CD4-positive, alpha-beta T cell treated with Interleukin-4 for 4 hours (primary cell): ENCODE data around the gene PCDH9.
"Not testable (repeated sequence)": the region's sequence is repeated elsewhere in the genome, so short reads cannot be mapped to it uniquely, and the experiment has no call there.

Source experiments
- DNase-seq: peaks from one replicate; pipeline ENCODE4 v3.0.0-alpha.2; 2020

Gene PCDH9

DNA sequence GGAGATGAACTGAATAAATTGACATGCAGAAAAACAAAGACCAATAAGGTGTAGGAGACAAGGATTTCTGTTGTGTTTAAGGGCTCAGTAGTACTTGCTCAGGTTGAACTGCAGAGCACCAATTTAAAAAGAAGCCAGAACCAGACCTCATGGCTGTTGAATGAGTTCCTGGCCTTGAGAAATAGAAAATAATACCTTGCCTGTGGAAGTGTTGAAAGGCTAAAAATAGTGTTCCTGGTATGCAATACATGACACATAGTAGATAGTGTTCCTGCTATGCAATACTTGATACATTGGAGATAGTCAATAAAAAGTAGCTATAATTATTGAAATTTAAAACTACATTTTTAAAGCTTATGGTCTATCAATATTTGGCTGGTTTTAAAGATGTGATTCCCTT is 595.8 kb downstream of the PCDH9 start:
- DNase-seq, result no peak

DNA sequence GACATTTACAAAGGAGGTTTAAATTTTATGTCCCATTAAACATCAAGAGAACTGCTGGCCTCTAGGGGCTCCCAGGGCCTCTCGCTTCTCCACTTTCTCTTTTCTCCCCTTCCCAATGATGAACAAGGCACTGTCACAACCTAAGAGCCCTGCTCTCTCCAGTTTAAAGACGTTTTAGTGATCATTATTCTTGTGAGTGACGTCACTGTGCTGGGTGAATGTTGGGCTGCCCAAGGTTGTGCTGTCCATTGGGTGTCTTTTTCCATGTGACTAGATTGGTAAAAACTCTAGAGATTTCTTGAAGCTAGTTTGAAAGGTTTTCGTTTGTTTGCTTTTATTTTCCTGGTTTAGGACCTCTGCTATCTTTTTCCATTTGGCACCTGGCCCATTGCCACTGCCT is 602.6 kb downstream of the PCDH9 start:
- no peak for DNase-seq

DNA sequence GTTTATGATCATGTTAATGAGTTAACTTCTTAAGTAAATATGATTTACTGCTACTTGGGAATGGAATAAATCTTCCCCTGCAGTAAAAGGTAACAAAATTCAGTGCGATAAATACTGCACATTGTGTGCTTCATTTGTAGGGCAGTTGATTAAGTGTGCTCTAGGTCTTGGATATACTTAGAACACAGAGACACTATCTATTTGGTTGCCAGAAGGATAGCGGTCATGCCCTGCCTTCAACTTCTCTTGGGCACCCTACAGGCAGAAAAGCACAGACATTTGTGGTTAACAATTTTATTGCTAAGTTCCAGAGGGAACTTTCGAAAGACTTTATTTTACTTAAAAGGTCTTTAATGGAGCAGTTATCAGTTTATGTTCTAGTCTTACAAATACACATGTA is 605.8 kb downstream of the PCDH9 start:
- DNase-seq, result no peak

DNA sequence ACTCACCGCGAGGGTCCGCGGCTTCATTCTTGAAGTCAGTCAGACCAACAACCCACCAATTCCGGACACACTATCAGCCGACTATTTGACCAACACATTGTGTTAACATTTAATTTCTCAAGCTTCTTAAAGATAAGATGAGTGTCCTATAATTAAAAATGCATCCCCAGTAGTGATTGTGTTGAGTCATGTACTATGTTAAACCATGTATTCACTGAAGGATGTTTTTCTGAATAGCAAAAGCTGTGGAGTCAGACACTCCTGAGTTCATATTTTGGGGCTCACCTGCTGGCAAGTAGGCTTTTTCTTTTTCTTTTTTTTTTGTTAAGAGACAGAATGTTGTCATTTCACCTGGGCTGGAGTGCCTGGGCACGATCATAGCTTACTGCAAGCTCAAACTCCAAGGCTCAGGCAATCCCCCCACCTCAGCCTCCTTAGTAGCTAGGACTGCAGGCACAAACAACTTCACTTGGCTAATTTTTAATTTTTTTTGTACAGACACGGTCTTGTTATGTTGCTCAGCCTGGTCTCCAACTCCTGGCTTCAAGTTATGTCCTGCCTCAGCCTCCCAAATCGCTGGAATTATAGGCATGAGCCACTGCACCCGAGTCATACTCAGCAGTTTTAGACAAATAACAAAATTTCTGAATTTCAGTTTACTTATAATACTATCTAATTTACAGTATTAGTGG is 606.9 kb downstream of the PCDH9 start:
- DNase-seq, result no peak

DNA sequence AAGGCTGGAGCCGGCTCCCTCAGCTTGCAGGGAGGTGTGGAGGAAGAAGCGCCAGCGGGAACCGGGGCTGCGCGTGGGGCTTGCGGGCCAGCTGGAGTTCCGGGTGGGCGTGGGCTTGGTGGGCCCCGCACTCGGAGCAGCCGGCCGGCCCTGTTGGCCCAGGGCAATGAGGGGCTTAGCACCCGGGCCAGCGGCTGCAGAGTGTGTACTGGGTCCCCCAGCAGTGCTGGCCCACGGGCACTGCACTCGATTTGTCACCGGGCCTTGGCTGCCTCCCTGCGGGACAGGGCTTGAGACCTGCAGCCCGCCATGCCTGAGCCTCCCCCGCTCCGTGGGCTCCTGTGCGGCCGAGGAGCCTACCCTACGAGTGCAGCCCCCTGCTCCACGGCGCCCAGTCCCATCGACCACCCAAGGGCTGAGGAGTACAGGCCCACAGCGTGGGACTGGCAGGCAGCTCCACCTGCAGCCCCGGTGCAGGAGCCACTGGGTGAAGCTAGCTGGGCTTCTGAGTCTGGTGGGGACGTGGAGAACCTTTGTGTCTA is 608.2 kb downstream of the PCDH9 start:
- not testable (repeated sequence) for DNase-seq

DNA sequence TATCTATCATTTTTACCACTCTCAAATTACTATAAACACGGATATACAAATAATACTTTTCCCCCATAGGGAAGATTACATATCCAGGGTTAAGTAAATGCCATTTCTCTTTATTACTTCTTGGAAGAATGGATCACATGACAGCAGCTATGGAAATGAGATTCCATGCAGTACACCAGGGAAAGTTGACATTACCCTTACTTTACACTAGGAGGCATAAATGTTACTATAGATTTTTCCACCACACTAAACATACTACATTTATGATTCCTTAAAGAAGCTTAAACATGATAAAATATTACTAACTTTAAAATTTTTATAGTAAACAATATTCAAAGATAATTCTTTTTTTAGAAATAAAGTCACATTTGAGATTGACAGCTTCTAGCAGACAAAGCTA is 611.4 kb downstream of the PCDH9 start:
- DNase-seq, result no peak

DNA sequence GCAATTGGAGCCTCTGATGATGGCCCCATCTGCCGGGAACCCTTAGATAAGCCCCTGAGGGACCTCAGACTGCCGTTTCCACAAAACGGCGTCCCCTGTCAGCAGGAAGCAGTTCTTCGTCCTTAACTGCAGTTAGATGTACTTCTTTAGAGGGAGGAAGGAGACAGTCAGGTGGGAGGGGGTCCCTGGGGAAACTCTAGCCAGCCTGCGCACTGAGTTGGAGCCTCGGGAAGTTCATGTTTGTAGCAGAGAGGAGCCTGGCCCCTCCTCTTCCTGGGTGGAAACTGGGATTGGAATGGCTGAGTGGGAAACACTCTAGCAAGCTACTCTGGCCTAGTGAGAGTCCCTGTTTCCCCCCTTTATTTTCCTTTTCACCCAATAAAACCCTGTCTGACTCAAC is 612.4 kb downstream of the PCDH9 start:
- no peak for DNase-seq

DNA sequence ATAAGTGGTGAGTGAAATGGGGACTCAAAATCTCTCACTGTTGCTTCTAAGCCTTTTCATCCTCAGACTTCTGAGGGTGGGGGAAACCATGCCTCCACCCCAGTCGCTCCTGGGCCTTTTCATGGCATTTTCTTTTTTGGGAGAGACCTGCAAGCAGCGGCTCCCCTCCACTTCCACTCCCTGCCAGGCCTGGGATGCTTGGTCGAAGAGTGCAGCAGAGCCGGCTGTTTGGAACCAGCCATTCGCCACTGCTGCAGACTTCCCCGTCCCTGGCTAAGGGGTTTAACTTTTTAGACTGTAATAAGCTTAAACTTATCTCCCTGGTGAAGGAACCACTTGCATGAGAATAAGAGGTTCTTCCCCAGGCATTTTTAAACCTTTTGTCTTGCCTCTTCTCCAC is 617.2 kb downstream of the PCDH9 start:
- DNase-seq, result no peak

DNA sequence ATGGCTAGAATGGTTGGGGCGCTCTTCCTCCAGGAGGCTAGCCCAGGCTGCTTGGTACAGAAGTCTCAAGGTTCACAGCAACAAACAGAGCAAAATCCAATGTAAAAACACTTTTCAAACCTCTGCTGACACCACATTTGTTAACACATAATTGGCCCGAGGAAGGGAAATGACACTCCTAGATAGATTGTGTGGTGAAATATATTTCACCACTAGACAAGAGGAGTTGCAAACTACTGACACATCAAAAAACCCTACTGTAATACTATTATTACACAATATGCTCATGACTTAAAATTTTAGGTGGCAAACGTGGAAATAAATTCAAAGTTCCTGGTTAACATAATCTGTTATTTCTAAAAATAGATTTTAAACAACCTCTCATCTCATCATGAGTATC is 643.6 kb downstream of the PCDH9 start:
- DNase-seq, result no peak

DNA sequence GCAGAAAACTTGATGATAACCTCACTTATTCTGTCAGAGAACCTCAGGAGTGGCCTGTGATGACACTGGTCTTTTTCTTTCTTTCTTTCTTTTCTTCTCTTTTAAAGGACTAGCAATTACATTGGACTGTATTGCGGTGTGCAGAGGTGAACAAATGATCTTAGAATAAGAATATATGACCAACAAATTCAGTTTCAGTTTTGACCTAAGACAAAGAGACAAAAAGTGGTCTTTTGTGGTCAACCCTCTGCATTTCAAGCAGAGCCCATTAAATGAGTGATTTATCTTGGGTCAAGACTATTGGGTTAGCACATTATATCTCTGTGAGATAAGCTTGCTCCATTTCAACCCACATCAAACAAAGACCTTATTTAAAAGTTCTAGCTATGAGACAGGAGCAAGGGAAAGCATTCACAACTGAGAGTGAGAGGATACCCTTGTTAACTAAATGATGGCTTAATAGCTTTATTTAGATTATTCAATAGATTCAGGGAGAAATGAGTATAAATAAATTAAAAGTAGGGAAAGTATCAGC is 644.4 kb downstream of the PCDH9 start:
- DNase-seq, result no peak

DNA sequence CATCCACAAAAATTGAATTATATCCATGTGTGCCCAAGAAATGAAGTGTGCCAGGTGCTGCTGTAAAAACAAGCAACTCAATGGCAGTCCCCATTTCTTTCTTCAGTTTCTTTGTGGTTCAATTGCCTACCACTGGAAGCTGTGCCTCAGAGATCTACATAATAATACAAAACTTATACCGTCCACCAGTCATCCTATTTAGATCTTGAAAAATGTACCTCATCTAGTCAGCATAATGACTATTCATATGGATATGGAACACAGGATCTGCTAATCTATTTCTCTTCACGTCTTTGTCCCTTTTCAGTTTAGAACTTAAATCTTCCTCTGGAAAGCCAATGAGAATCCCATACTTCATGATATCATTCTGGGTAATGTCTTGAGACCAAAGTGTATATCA is 648.5 kb downstream of the PCDH9 start:
- no peak for DNase-seq

DNA sequence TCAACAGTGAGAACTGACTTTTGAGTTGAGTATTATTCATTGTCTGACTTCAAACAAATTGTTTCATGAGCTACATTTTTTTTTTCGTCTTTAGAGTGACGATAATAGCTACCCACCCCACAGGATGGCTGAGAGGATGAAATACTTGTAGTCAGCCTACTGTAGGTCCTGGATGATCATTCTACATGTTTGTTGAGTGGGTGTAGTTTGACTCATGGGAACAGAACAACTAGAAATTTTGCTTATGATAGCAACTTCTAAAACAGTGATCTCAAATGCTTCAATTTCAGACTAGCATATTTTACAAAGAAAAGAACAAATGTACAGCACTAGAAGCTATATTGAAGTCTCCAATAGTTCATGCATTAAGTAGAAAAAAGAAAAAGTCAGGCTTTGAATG is 651.8 kb downstream of the PCDH9 start:
- no peak for DNase-seq

DNA sequence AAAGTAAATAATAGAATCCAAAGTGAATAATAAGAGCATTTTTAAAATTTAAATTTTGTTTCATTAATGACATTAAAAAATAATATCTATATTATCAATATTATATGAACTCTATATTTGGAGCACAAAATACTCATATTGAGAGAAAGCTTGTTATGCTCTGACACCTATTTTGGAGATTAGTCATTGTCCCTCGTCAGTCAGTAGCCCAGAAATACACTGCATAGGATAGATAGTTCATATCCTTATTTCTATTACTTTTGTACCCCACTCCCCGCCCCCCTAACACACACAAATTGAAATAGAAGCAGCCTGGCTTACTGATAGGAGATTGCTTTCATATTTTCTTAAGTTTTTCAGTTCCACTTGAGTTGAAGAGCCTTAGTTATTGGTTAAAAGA is 652.8 kb downstream of the PCDH9 start:
- DNase-seq, result no peak

DNA sequence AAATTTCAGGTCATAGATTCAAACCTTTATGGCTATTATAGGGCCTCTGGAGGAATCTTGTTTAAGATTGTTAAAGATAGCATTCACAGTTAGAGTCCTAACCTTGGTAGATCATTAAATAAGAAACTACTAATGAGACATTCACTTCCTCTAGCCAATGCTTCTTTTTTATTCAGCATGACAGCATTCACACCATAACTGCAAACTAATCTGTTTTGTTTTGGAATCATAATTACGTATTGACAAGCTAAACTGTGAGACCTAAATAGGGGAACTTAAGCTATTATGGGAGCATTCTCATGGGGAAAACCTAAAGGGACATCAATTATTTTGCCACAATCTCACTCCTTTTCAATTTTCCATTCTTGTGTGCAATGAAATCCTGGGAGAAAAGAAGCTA is 653.8 kb downstream of the PCDH9 start:
- no peak for DNase-seq

DNA sequence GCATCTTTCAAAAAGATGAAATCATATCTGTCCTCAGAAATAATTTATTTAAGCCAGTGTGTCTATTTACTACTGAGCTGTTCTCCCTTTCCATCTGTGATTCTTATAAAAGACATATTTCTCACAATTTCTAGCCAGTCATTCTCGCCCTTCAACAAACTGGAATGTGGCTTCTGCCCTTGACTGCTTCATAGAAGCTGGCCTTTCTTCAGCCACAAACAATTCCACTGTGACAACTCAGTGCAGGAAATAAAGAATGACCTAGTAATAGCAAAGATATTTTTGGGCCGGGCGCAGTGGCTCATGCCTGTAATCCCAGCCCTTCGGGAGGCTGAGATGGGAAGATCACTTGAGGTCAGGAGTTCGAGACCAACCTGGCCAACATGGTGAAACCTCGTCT is 655.5 kb downstream of the PCDH9 start:
- DNase-seq, result no peak

DNA sequence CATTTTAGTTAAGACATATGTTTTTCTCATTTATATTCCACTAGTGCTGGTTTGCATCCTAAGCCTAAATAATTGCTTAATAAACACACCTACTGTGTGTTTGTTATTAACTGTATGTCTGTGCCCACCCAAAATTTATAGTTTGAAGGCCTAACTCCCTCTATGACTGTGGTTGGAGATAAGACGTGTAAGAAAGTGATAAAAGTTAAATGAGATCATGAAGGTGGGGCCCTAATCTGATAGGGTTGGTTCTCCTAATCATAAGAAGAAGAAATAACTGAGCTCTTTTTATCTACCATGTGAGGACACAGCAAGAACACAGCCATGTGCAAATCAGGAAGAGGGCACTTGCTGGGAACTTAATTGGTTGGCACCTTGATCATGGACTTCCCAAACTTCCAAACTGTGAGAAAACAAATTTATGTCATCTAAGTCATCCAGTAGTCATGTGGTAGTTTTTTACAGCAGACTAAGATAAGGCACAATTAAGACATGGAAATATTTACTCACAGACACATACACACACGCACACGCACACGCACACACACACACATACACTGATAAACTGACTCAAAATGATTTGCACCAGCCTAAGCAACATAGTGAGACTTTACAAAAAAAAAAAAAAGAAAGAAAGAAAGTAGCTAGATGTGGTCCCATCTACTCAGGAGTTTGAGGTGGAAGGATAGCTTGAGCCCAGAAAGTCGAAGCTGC is 662.1 kb downstream of the PCDH9 start:
- DNase-seq, result no peak

DNA sequence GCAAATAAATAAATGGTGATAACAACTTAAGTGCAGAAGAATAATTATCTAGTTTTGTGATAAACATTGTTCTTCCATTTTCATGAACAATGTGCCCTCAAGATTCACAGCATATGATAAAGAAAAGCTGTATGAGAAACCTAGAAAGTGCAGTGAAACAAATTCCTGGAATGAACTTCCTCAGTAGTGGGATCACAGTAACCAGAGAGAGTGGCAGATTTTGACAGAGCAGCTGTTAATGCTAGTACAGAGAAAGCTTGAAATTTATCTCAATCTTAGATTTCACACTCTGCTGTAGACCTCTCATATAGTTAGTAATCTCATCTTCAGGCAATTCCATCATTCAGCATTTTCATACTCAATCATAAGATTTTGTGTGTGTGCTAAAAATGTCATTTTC is 664.9 kb downstream of the PCDH9 start:
- DNase-seq, result no peak

DNA sequence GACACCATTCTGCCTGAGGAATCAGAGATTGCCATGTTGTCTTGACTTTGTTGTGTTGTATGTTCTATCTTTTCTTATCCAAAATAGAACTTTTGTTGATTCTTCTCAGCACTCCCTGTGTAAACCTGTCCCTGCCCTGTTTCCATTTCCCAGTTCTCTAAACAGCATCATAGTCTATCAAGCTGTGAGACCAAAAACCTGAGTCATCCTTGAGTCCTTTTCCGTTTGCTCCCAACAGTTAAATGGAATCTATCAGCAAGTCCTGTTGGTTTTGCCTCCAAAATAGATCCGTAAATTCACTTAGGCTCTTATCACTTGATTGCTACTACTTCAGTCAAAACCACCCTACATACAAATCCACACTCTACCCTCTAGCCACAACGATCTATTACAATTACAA is 667.1 kb downstream of the PCDH9 start:
- no peak for DNase-seq

DNA sequence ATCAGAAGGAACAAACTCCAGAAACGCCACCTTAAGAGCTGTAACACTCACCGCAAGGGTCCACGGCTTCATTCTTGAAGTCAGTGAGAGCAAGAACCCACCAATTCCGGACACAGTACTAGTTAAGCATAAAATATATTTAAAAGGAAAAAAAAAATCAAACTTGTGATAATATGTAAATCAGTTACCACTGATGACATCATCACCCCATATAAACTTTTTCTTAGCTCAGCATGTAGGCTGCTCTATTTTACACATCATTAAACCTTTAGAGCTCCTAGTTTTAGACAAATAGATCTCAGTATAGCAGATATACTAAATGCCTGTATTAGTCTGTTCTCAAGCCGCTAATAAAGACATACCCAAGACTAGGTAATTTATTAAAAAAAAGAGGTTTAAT is 668.1 kb downstream of the PCDH9 start:
- no peak for DNase-seq

DNA sequence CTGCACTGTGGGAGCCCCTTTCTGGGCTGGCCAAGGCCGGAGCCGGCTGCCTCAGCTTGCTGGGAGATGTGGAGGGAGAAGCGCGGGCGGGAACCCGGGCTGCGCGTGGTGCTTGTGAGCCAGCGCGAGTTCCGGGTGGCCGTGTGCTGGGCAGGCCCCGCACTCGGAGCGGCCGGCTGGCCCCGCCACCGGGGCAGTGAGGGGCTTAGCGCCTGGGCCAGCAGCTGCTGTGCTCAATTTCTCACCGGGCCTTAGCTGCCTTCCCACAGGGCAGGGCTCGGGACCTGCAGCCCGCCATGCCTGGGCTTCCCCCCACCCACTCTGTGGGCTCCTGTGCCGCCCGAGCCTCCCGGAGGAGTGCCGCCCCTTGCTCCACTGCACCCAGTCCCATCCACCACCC is 669.1 kb downstream of the PCDH9 start:
- no peak for DNase-seq

DNA sequence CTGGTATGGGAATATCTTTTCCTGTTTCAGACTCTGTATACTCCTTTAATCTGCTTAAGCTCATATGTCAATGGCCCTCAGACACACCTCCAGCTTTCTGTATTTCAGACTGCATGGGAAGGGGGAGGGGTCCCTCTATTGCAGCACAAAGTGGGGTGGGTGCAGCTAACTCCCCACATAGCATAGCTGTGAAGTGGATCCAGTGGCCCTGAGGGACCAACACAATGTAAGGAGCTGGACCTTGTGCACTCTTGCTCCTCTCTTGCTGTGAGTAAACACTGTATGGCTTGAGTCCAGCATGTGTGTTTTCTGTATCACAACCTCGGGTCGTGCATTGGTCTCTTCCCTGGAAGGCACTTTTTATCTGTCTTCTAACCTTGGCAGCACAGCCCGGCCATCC is 669.9 kb downstream of the PCDH9 start:
- DNase-seq, result no peak

DNA sequence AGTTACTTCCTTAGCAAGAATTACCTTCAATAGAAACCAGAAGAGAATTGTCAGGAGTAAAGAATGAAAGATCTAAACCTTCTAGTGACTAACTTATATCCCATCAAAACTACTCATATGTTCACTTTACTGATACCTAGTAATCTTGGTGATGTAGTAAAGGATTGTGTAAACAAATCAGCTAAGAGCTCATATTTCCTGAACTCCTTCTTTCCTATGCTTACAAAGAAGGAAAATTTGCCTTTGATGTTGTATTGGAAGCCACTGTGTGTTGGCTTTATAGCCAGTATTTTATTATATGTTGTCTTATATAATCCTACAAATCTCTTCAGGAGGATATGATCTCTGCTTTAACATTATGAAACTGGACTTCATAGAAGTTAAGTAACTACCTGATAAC is 671.0 kb downstream of the PCDH9 start:
- DNase-seq, result no peak

DNA sequence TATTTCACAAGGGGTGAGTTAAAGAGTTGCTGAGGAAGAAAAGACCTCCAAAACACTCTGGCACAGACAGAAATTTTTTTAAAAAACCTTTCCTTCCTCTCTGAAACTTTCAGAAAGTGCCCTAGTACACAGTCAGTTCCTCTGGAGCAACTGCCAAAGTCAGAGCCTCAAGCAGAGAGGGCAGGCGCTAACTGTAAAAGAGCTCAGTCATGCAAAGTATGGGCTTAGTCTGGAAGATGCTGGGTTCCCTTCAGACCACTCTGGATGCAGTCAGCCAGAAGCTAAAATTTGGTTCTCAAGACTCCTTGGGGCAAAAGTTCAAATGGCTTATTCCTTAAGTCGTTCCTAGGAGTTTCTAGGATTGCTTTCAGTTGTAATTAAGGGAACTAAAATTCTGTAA is 671.6 kb downstream of the PCDH9 start:
- no peak for DNase-seq

DNA sequence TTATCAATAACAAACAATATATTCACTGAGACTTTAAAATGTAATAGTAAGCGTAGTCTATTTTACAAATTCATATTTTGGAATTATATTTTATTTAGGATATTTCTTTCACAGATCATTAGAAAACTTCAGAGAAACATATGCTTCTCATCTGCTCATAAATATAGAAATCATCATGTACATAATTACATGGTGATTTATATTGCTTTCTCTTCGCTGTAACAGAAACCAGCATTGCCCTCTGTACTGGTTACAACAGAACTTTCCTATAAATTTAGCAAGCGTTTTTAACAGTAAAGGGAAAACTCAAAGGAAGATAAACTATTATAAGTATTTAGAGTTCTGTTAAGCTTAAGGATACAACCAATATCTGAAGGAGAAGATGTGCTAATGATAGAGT is 672.8 kb downstream of the PCDH9 start:
- no peak for DNase-seq

DNA sequence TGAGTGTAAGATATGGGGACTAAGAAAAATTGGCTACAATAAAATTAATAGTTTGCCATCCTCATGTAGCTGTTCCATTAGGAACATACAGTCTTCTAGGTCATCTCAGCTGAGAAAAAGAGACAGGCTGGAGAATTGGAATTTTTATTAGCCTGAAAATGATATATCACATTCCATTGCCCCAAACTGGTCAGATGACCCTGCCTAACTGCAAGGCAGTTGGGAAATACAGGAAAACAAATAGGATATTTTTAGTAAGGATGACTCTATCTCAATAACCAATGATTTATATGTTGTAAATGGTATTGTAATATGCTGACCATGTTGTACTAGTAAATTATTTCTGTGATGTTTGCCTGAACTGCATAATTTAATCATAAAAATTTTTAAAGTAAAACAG is 673.8 kb downstream of the PCDH9 start:
- DNase-seq, result no peak
